NCI-H146 treated with DMSO at 0.1 percent for 48 hours (cell line): ENCODE measurements around the gene ABRACL.

ENCODE experiments used
- DNase-seq: peaks from one replicate; lab custom pipeline; 2025; ENCODE audit not compliant: unreplicated experiment; lab: John Stamatoyannopoulos, UW

The ABRACL gene

GRCh38 chr6:139051396-139052060, 23.0 kb downstream of the ABRACL start:
- no peak for DNase-seq

GRCh38 chr6:139053382-139053781, 24.8 kb downstream of the ABRACL start:
- DNase-seq = no peak

GRCh38 chr6:139054001-139054400, 25.5 kb downstream of the ABRACL start:
- no peak for DNase-seq

GRCh38 chr6:139055709-139056108, 27.2 kb downstream of the ABRACL start:
- DNase-seq = no peak

- no peak for DNase-seq
Measured at GRCh38 chr6:139058029-139058428, 29.5 kb downstream of the ABRACL start.

- no peak for DNase-seq
Measured at GRCh38 chr6:139060332-139060731, 31.8 kb downstream of the ABRACL start.

GRCh38 chr6:139062932-139063646, 34.5 kb downstream of the ABRACL start:
- DNase-seq = no peak

GRCh38 chr6:139064981-139065665, 36.6 kb downstream of the ABRACL start:
- no peak for DNase-seq

- no peak for DNase-seq
Measured at GRCh38 chr6:139066080-139066479, 37.5 kb downstream of the ABRACL start.

GRCh38 chr6:139068846-139069245, 40.3 kb downstream of the ABRACL start:
- DNase-seq = no peak

GRCh38 chr6:139073118-139073517, 44.6 kb downstream of the ABRACL start:
- DNase-seq = no peak

GRCh38 chr6:139079018-139079417, 50.5 kb downstream of the ABRACL start:
- DNase-seq = no peak

- DNase-seq = no peak
Measured at GRCh38 chr6:139080255-139080920, 51.8 kb downstream of the ABRACL start.

GRCh38 chr6:139081471-139081870, 52.9 kb downstream of the ABRACL start:
- DNase-seq = no peak

- DNase-seq = no peak
Measured at GRCh38 chr6:139082370-139082769, 53.8 kb downstream of the ABRACL start.

GRCh38 chr6:139091826-139092225, 63.3 kb downstream of the ABRACL start:
- DNase-seq = no peak
